Adrenal gland (tissue), 5 donors: ENCODE measurements around the gene ARAP1.

ENCODE experiments used
- CTCF ChIP-seq, 6 experiments: fragments of 450-650 bp in 4 of 6; fragments of 200-600 bp in 2 of 6; sonication (generic) in 1 of 6; IDR thresholded peaks; 1 replicate in 5 of 6; 2 replicates in 1 of 6; pipeline versions ENCODE4 v1.5.1 to v1.8.0; 2016 to 2021; ENCODE audit warnings: antibody characterized with exemption in 6 of 6, mild to moderate bottlenecking in 2 of 6, moderate library complexity in 1 of 6
- POLR2A ChIP-seq, 2 donors: fragments of 450-650 bp; IDR thresholded peaks; one replicate each; pipeline ENCODE4 v1.6.1; 2017; ENCODE audit warnings: antibody characterized with exemption in 2 of 2, mild to moderate bottlenecking in 2 of 2, moderate library complexity in 1 of 2
- donor health status: DM: no; HTN: no; CAD: no.

GRCh38 chr11:72783144-72783905 lies 31.1 kb upstream of the ARAP1 start:
- TF ChIP-seq CTCF (IDR thresholded peaks at IDR 0.05) = no peak
- no peak for TF ChIP-seq POLR2A (IDR thresholded peaks at IDR 0.05)
